ENCODE data around the gene IFITM1.
"Not testable (repeated sequence)": the region's sequence is repeated elsewhere in the genome, so short reads cannot be mapped to it uniquely, and the experiment has no call there.

The IFITM1 gene

DNA sequence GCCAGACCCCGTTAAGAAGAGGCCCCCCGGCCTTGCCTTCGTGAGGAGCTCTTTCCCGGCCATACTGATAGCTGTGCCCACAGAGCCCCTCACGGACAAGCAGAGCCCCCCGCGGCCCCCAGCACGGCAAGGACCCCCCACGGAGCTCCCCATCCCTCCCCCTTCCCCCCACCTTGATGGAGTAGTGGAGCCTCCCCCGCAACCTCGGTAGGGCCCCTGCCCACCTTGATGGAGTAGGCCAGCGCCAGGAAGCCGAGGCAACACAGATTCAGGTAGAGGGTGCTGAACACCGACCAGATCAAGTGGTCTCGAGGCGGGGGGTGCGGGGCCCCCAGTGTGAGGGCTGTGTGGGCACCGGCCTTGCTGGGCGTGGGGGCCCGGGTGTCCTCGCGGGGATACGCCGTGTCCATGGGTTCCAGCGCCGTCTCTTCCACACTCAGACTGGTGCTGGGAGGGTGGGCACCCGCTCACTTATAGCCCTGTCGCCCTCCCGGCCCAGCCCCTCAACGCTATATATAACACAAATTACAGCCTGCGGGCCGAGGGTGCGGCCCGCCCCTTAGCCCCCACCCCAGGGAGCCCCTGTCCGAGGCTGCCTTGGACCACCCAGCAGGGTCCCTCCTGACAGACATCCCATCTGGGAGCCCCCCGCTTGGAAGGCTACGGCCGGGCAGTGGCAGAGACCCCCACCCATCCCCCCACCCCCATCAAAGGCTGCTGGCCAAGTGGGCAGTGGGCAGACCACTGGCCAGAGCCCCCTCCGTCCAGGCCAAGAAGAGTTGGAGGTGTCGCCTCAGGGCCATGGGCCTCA, 14.6 kb upstream of the IFITM1 start, which contains the start of gene IFITM5:
IFITM5 (minus strand) TSS at position 446 of the 811 bp plus-strand sequence; CDS start at position 410, 36 bp downstream.
- Histone ChIP-seq H3K27ac (ENCODE audit: low read length) (no peak within 1 kb of the TSS), H3K27me3 (ENCODE audit: control insufficient read depth, insufficient read depth, low read length) (no peaks in the 10 kb centered on the region), H3K4me1 (ENCODE audit: control insufficient read depth, low read depth, low read length) (peaks cover 10% of the 10 kb centered on the region), H3K9me3 (ENCODE audit: control insufficient read depth, low read depth, low read length) (no peaks in the 10 kb centered on the region), H3K9ac (ENCODE audit: low read length) (no peak within 1 kb of the TSS), H3K36me3 (ENCODE audit: control insufficient read depth, low read depth, low read length) (peaks cover 5% of the 10 kb centered on the region), H3K4me3 (ENCODE audit: low read length) (no peak within 1 kb of the TSS)

DNA sequence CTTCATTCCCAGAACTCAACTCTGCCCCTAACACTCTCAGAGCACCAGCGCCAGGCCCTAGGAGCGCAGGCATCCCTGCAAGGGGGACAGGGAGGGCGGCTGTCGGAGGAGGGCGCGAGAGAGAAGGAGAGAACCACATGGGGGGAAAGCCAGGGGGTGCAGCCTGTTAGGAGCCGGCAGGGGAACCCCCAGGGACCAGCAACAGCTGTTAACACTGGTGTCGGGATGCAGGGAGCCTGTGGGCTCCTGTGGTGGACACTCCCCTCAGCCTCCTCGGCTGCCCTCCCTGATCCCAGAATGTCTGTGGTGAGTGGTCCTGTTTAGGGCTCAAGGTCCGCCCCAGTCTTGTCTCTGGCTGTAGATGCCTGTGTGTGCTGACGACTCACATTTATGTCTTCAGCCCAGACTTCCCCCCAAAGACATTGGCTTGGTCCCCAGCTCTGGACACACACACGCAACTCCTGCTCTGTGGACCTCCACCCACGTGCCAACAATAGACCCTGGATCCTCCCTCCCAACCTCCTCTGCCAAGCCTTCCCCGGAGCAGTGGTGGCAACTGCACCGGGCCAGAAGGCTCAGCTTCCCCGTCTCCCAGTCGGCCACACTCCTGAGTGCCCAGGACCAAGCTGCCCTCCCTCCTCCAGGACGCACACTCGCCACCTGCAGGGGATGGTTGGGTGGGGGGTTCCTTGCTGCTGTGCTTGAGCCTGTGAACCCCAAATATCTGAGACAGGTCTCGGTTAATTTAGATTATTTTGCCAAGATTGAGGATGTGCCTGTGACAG, 13.7 kb upstream of the IFITM1 start:
- Histone ChIP-seq H3K4me3 (ENCODE audit: low read length) (no peak overlapping the region), H3K27me3 (ENCODE audit: control insufficient read depth, insufficient read depth, low read length) (no peaks in the 10 kb centered on the region), H3K36me3 (ENCODE audit: control insufficient read depth, low read depth, low read length) (no peaks in the 10 kb centered on the region), H3K9me3 (ENCODE audit: control insufficient read depth, low read depth, low read length) (no peaks in the 10 kb centered on the region), H3K4me1 (ENCODE audit: control insufficient read depth, low read depth, low read length) (peaks cover 11% of the 10 kb centered on the region), H3K9ac (ENCODE audit: low read length) (no peak overlapping the region), H3K27ac (ENCODE audit: low read length) (no peak overlapping the region)

DNA sequence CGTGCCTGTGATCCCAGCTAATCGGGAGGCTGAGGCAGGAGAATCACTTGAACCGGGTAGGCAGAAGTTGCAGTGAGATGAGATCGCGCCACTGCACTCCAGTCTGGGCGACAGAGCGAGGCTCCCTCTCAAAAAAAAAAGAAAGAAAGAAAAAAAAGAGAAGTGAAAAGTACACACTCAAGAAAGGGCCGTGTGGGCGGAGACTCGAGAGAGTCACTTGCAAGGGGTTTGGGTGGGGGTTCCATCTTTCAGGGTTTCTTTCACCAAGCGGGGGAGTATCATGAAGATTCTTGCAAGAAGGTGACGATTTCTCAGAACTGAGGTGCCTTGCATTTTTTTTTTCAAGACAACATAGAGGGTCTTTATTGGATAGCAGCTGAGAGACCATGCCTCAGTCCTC, 10.5 kb upstream of the IFITM1 start:
- Histone ChIP-seq H3K9ac (ENCODE audit: low read length) (no peak overlapping the region), H3K9me3 (ENCODE audit: control insufficient read depth, low read depth, low read length) (no peaks in the 10 kb centered on the region), H3K27me3 (ENCODE audit: control insufficient read depth, insufficient read depth, low read length) (no peaks in the 10 kb centered on the region), H3K36me3 (ENCODE audit: control insufficient read depth, low read depth, low read length) (no peaks in the 10 kb centered on the region), H3K4me3 (ENCODE audit: low read length) (no peak overlapping the region), H3K27ac (ENCODE audit: low read length) (no peak overlapping the region), H3K4me1 (ENCODE audit: control insufficient read depth, low read depth, low read length) (peaks cover 24% of the 10 kb centered on the region)

DNA sequence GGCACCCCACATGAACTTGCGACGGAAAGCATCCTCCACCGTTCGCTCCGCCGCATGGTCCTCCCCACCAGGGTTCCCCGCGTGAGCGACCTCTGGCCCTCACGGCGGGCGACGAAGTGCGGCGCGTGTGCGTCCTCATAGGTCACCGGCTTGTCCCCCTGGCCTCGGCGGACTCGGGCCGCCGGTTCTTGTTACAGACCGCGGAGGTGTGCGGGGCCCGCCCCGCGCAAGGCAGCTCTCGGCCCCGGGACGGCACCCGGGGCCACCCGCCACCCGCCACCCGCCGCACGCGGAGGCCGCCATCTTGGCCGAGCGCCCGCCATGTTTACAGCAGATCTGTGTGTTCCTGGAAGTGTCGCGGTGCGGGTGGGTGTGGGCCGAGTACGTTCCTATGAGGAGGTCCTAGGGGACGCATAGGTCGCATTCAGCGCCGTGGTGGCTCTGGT, 9.8 kb upstream of the IFITM1 start:
- Histone ChIP-seq H3K36me3 (ENCODE audit: control insufficient read depth, low read depth, low read length) (no peaks in the 10 kb centered on the region), H3K4me1 (ENCODE audit: control insufficient read depth, low read depth, low read length) (peaks cover 24% of the 10 kb centered on the region), H3K4me3 (ENCODE audit: low read length) (no peak overlapping the region), H3K27me3 (ENCODE audit: control insufficient read depth, insufficient read depth, low read length) (no peaks in the 10 kb centered on the region), H3K27ac (ENCODE audit: low read length) (no peak overlapping the region), H3K9ac (ENCODE audit: low read length) (no peak overlapping the region), H3K9me3 (ENCODE audit: control insufficient read depth, low read depth, low read length) (no peaks in the 10 kb centered on the region)

DNA sequence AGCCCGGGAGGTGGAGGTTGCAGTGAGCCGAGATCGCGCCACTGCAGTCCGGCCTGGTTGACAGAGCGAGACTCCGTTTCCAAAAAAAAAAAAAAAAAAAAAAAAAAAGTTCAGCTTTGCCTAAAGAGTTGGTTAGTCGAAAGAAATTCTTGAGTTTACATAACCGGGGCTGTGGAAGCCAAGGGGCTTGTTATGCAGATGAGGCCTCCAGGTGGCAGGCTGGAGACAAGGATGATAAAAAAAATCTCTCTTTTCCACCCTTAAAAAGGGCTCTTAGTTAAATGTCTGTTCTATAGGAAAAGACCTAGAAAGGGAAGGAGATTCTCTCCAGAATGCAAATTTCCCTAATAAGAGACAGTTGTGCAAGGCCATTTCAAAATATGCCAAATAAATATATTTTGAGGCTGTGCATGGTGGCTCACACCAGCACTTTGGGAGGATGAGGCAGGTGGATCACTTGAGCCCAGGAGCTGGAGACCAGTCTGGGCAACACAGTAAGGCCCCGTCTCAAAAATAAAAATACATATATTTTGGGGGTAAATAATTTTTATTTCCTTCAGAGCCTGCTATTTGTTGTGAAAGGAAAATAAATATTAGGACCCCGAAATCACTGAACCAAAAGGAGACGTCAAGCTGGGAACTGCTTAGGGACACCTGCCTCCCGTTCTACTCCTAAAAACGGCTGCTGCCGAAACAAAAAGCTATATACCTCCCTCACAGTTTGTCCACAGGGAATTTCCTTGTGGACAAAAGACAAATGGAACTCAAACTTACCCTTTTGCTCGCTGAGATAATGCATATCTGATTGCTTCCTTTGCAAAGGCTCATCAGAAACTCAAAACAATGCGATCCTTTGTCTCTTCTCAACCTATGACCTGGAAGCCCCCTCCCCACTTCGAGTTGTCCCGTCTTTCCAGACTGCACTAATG, 8.7 kb upstream of the IFITM1 start:
- Histone ChIP-seq H3K4me3 (ENCODE audit: low read length) (peak overlapping the region; percentile 38), H3K4me1 (ENCODE audit: control insufficient read depth, low read depth, low read length) (peaks cover 28% of the 10 kb centered on the region), H3K27me3 (ENCODE audit: control insufficient read depth, insufficient read depth, low read length) (no peaks in the 10 kb centered on the region), H3K36me3 (ENCODE audit: control insufficient read depth, low read depth, low read length) (no peaks in the 10 kb centered on the region), H3K27ac (ENCODE audit: low read length) (peak overlapping the region; percentile 28), H3K9me3 (ENCODE audit: control insufficient read depth, low read depth, low read length) (no peaks in the 10 kb centered on the region), H3K9ac (ENCODE audit: low read length) (peak overlapping the region; percentile 0)

DNA sequence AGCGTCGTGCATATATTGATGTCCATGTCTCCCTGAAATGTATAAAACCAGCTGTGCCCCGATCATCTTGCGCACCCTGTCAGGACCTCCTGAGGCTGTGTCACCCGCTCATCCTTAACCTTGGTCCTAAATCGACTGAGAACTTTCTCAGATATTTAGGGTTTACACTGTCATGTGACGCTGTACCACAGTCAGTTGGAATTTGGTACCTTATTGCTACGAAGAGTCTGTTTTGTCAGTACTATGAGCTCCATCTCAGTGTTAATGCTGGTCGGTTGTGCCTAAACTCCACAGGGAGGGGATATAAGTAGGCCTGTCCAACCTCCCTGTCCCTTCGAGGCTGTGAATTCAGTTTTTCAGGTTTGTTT, 8.0 kb upstream of the IFITM1 start:
- Histone ChIP-seq H3K9me3 (ENCODE audit: control insufficient read depth, low read depth, low read length) (no peaks in the 10 kb centered on the region), H3K27me3 (ENCODE audit: control insufficient read depth, insufficient read depth, low read length) (no peaks in the 10 kb centered on the region), H3K27ac (ENCODE audit: low read length) (peak overlapping the region; percentile 28), H3K4me1 (ENCODE audit: control insufficient read depth, low read depth, low read length) (peaks cover 22% of the 10 kb centered on the region), H3K4me3 (ENCODE audit: low read length) (peak overlapping the region; percentile 38), H3K9ac (ENCODE audit: low read length) (peak overlapping the region; percentile 0), H3K36me3 (ENCODE audit: control insufficient read depth, low read depth, low read length) (no peaks in the 10 kb centered on the region)

DNA sequence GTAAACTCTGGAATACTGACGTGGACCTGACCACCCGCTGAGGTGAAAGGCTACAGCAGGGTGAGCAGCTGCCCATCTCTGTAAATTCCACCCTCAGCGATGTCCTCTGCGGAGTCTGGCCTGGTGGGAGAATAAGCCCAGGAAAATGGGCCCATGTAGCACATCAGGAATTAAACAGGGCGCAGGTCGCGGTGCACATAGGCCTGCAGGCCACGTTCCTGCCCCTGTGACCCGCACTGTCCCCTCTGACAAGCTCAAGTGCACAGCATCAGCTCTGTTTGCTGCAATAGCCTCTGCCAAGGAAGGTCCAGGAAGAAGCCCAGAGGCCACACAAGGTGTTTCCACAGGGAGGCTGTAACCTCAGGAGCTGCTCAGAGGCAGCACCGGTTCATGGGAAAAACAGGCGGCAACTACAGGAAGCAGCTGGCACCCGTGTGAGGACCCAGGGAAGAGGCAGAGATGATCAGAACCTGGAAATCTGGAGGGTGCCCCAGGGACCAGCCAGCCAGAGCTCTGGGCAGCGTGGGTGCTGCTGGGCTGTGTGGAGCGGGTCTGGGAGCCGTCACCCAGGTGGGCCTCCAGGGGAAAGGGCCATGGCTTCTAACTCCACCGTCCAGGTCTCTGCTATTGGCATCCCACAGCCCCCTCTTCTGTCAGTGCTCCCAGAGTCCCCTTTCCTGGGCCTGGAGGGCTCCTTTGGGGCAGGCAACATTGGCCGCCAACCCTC, 7.0 kb upstream of the IFITM1 start:
- Histone ChIP-seq H3K4me3 (ENCODE audit: low read length) (no peak overlapping the region), H3K4me1 (ENCODE audit: control insufficient read depth, low read depth, low read length) (peaks cover 26% of the 10 kb centered on the region), H3K27me3 (ENCODE audit: control insufficient read depth, insufficient read depth, low read length) (peaks cover 2% of the 10 kb centered on the region), H3K36me3 (ENCODE audit: control insufficient read depth, low read depth, low read length) (no peaks in the 10 kb centered on the region), H3K9ac (ENCODE audit: low read length) (no peak overlapping the region), H3K27ac (ENCODE audit: low read length) (no peak overlapping the region), H3K9me3 (ENCODE audit: control insufficient read depth, low read depth, low read length) (no peaks in the 10 kb centered on the region)

DNA sequence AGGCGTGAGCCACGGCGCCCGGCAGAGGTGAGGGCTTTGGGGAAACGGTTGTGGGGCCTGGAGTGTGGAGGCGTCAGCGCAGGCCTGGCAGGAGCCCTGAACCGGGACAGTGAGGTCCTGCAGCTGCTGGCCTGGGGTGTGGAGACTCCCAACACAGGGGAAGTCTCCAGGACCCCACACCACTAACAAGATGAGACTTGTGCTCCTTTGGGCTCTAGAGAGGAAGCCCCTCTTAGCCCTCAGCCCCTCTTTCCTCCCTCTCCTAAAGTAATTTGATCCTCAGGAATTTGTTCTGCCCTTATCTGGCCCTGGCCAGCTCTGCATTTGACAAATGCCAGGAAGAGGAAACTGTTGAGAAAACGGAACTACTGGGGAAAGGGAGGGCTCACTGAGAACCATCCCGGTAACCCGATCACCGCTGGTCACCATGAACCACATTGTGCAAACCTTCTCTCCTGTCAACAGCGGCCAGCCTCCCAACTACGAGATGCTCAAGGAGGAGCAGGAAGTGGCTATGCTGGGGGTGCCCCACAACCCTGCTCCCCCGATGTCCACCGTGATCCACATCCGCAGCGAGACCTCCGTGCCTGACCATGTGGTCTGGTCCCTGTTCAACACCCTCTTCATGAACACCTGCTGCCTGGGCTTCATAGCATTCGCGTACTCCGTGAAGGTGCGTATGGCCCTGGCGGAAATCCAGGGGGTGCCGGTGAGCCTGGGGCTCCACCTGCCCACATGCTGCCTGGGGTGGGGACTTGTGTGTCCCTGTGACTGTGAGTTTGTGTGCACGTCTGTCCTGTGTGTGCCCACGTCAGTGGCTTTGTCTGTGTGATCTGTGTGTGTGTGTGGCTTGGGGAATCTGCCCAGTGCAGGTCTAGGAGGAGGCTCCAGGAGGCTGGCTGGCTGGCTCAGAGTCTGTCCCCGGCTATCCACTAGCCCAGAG, 5.8 kb upstream of the IFITM1 start, which contains the start of gene IFITM2:
IFITM2 (plus strand) TSS at position 51 of the 943 bp plus-strand sequence; CDS start at position 428, 377 bp downstream.
- H3K4me3 ChIP-seq (ENCODE audit: low read length) = peak within 1 kb of the TSS; percentile 70
- not testable (repeated sequence) for H3K27ac ChIP-seq (ENCODE audit: low read length); H3K9me3 ChIP-seq (ENCODE audit: control insufficient read depth, low read depth, low read length); H3K27me3 ChIP-seq (ENCODE audit: control insufficient read depth, insufficient read depth, low read length); H3K36me3 ChIP-seq (ENCODE audit: control insufficient read depth, low read depth, low read length)
- peak within 1 kb of the TSS; percentile 37 for H3K9ac ChIP-seq (ENCODE audit: low read length)
- peaks cover 38% of the 10 kb centered on the region for H3K4me1 ChIP-seq (ENCODE audit: control insufficient read depth, low read depth, low read length)

DNA sequence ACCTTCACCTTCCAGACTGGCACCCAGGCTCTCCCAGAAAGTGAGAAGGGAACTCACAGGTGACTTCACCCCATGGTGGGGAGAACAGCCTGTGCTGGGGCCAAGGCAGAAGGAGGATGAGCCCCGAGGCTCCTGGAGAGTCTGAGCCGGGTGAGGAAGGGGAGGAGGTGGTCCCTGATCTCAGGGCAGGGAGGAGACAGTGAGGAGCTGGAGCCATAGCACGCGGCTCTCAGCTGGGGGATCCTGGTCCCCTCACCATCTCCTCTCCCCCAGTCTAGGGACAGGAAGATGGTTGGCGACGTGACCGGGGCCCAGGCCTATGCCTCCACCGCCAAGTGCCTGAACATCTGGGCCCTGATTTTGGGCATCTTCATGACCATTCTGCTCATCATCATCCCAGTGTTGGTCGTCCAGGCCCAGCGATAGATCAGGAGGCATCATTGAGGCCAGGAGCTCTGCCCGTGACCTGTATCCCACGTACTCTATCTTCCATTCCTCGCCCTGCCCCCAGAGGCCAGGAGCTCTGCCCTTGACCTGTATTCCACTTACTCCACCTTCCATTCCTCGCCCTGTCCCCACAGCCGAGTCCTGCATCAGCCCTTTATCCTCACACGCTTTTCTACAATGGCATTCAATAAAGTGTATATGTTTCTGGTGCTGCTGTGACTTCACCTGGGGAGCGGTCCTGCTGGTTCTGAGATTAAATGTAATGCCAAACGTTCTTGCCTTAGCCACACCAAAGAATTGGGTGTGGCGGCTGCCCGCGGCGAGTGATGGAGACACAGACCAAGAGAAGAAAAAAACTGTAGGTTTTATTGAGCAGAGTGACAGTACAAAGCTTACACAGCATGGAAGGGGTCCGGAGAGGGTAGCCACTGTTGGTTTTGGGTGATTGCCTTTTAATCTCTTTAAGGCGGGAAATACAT, 4.8 kb upstream of the IFITM1 start:
- peak overlapping the region; percentile 70 for H3K4me3 ChIP-seq (ENCODE audit: low read length)
- H3K27me3 ChIP-seq (ENCODE audit: control insufficient read depth, insufficient read depth, low read length); H3K9ac ChIP-seq (ENCODE audit: low read length); H3K9me3 ChIP-seq (ENCODE audit: control insufficient read depth, low read depth, low read length); H3K27ac ChIP-seq (ENCODE audit: low read length); H3K36me3 ChIP-seq (ENCODE audit: control insufficient read depth, low read depth, low read length): not testable (repeated sequence)
- peaks cover 47% of the 10 kb centered on the region for H3K4me1 ChIP-seq (ENCODE audit: control insufficient read depth, low read depth, low read length)

Measured in iPS-18a (cell line).